Naive thymus-derived CD4-positive, alpha-beta T cell (primary cell): ENCODE measurements around the gene MRPS24. TPM values are rescaled to one million over a fixed set of nuclear protein-coding genes. Genes with fewer than 3 reads are reported as not detected.

ENCODE experiments used
- ATAC-seq: fragments of 150-1000 bp; cut with Tn5 transposase; 2 replicates; pipeline ENCODE4 v1.10.0; 2021; ENCODE audit warnings: mild to moderate bottlenecking, moderate library complexity
- CTCF ChIA-PET: fragments of 350-600 bp; sonication (Branson Sonifier 250); formaldehyde crosslinking; loops from one replicate; lab custom pipeline; 2021; ENCODE audit warnings: antibody characterized with exemption; lab: Charles Lee
- POLR2A ChIA-PET: fragments of 350-600 bp; sonication (Branson Sonifier 250); formaldehyde crosslinking; loops from one replicate; lab custom pipeline; 2021; ENCODE audit warnings: antibody characterized with exemption, inconsistent platforms; lab: Charles Lee
- DNase-seq, 9 donors: peaks; one replicate each; pipeline versions ENCODE4 v3.0.0 to v3.0.0-alpha.2; 2020 to 2022; ENCODE audit warnings: mixed read lengths in 1 of 9
- H3K27ac ChIP-seq: one replicate; pipeline ENCODE4 v1.7.0; 2013; ENCODE audit warnings: mild to moderate bottlenecking, low read depth, low read length, moderate library complexity
- H3K27me3 ChIP-seq, 2 donors: one replicate each; pipeline ENCODE4 v1.7.0; 2013; ENCODE audit warnings: low read length in 2 of 2, mild to moderate bottlenecking in 2 of 2, moderate library complexity in 2 of 2; ENCODE audit not compliant: control insufficient read depth in 2 of 2, insufficient read depth in 2 of 2
- H3K36me3 ChIP-seq, 3 experiments: 1 replicate in 2 of 3; 2 replicates in 1 of 3; pipeline ENCODE4 v1.7.0; 2013; ENCODE audit warnings: low read length in 3 of 3, mild to moderate bottlenecking in 3 of 3, moderate library complexity in 1 of 3; ENCODE audit not compliant: insufficient read depth in 3 of 3, control insufficient read depth in 2 of 3
- H3K4me1 ChIP-seq, 2 donors: one replicate each; pipeline ENCODE4 v1.7.0; 2013; ENCODE audit warnings: low read length in 2 of 2, mild to moderate bottlenecking in 2 of 2, moderate library complexity in 1 of 2; ENCODE audit not compliant: control insufficient read depth in 2 of 2, insufficient read depth in 2 of 2
- H3K4me3 ChIP-seq: 2 replicates; pipeline ENCODE4 v1.7.0; 2013; ENCODE audit warnings: mild to moderate bottlenecking, low read length
- H3K9me3 ChIP-seq, 3 experiments: 1 replicate in 2 of 3; 2 replicates in 1 of 3; pipeline ENCODE4 v1.7.0; 2013; ENCODE audit warnings: low read length in 3 of 3; ENCODE audit not compliant: control insufficient read depth in 2 of 3
- H3K27ac Mint-ChIP-seq, 9 donors: one replicate each; pipeline ENCODE4 v1.8.0; 2020 to 2022; ENCODE audit warnings: mixed read lengths in 9 of 9, mild to moderate bottlenecking in 8 of 9, moderate library complexity in 5 of 9, inconsistent platforms in 2 of 9
- H3K27me3 Mint-ChIP-seq, 5 donors: one replicate each; pipeline ENCODE4 v1.8.0; 2021 to 2022; ENCODE audit warnings: mixed read lengths in 5 of 5, mild to moderate bottlenecking in 1 of 5
- H3K36me3 Mint-ChIP-seq, 5 donors: one replicate each; pipeline ENCODE4 v1.8.0; 2020 to 2022; ENCODE audit warnings: mixed read lengths in 5 of 5, mild to moderate bottlenecking in 3 of 5, inconsistent platforms in 1 of 5
- H3K4me1 Mint-ChIP-seq, 7 donors: one replicate each; pipeline ENCODE4 v1.8.0; 2020 to 2022; ENCODE audit warnings: mixed read lengths in 7 of 7, mild to moderate bottlenecking in 3 of 7, inconsistent platforms in 1 of 7
- H3K4me3 Mint-ChIP-seq, 10 donors: one replicate each; pipeline ENCODE4 v1.8.0; 2020 to 2022; ENCODE audit warnings: mild to moderate bottlenecking in 10 of 10, mixed read lengths in 10 of 10, moderate library complexity in 6 of 10, inconsistent platforms in 2 of 10
- H3K9me3 Mint-ChIP-seq, 11 donors: one replicate each; pipeline ENCODE4 v1.8.0; 2020 to 2022; ENCODE audit warnings: mixed read lengths in 11 of 11, mild to moderate bottlenecking in 4 of 11, inconsistent platforms in 1 of 11, moderate library complexity in 1 of 11
- intact Hi-C, 2 donors: fragments of 100-400 bp; cut with micrococcal nuclease; formaldehyde crosslinking; loops; one replicate each; pipeline ENCODE4 v1.15.1; 2023
- polyA plus RNA-seq, 2 donors: library from polyadenylated mRNA; unstranded; fragments of 300-500 nt; fragmentation: Illumina TruSeq; gene quantifications; one replicate each; pipeline ENCODE4 v1.2.3, GENCODE V29; 2021
- total RNA-seq, 6 experiments: library from RNA in 5 of 6; stranded (reverse) in 5 of 6; gene quantifications; 1 replicate in 5 of 6; 2 replicates in 1 of 6; pipeline ENCODE4 v1.2.3 and lab custom pipeline; 2021 to 2026

Gene MRPS24
- total and polyA plus RNA-seq, 7 experiments from 2014 or later: 44.2 to 187 (median 62.7) TPM

GRCh38 chr7:43872406-43873110 is 3.2 kb upstream of the MRPS24 start:
- ATAC-seq: no peak
- POLR2A ChIA-PET: interaction anchor here (0.8 kb wide), 1 partner anchor 46 kb away, joined by 3 read pairs; no protein-coding TSS in a partner anchor
- H3K4me1 ChIP-seq: peaks cover 13 to 15% of the 10 kb centered on the region in 2 donors
- H3K27me3 Mint-ChIP-seq: no peaks in the 10 kb centered on the region
- H3K4me1 Mint-ChIP-seq: peaks cover 0 to 22% (median 22%) of the 10 kb centered on the region in 7 donors
- no peaks in the 10 kb centered on the region for H3K9me3 ChIP-seq
- H3K36me3 ChIP-seq: peaks cover 0 to 26% (median 3%) of the 10 kb centered on the region in 3 experiments
- CTCF ChIA-PET: no interaction called here
- no peak overlapping the region for H3K4me3 ChIP-seq
- no peak overlapping the region for H3K27ac ChIP-seq
- peaks cover 5 to 23% (median 17%) of the 10 kb centered on the region in 5 donors for H3K36me3 Mint-ChIP-seq
- DNase-seq: no peak
- peaks cover 0 to 2% (median 0%) of the 10 kb centered on the region in 11 donors for H3K9me3 Mint-ChIP-seq
- intact Hi-C loops: no loop called here
- no peaks in the 10 kb centered on the region for H3K27me3 ChIP-seq
- H3K27ac Mint-ChIP-seq: peak overlapping the region in 1 of 9 donors; percentile 46
- H3K4me3 Mint-ChIP-seq: no peak overlapping the region

- H3K36me3 Mint-ChIP-seq: peaks cover 5 to 28% (median 21%) of the 10 kb centered on the region in 5 donors
- POLR2A ChIA-PET: interaction anchor here (0.6 kb wide), 1 partner anchor 307 kb away, joined by 3 read pairs; no protein-coding TSS in a partner anchor
- Histone ChIP-seq H3K27me3 (no peaks in the 10 kb centered on the region), H3K4me1 (peaks cover 13 to 15% of the 10 kb centered on the region in 2 donors), H3K4me3 (no peak overlapping the region), H3K36me3 (peaks cover 0 to 22% (median 4%) of the 10 kb centered on the region in 3 experiments), H3K9me3 (no peaks in the 10 kb centered on the region), H3K27ac (no peak overlapping the region)
- H3K27me3 Mint-ChIP-seq: no peaks in the 10 kb centered on the region
- peaks cover 0 to 2% (median 0%) of the 10 kb centered on the region in 11 donors for H3K9me3 Mint-ChIP-seq
- CTCF ChIA-PET: no interaction called here
- ATAC-seq (no peak), DNase-seq (no peak)
- H3K27ac Mint-ChIP-seq: no peak overlapping the region
- H3K4me1 Mint-ChIP-seq: peaks cover 0 to 24% (median 22%) of the 10 kb centered on the region in 7 donors
- peak overlapping the region in 9 of 10 donors; percentile 14 to 88 (median 42) for H3K4me3 Mint-ChIP-seq
- intact Hi-C loops: no loop called here
Measured at GRCh38 chr7:43871064-43871463, 1.7 kb upstream of the MRPS24 start.

- no peaks in the 10 kb centered on the region for H3K9me3 ChIP-seq
- peaks cover 13 to 15% of the 10 kb centered on the region in 2 donors for H3K4me1 ChIP-seq
- peaks cover 0 to 2% (median 0%) of the 10 kb centered on the region in 11 donors for H3K9me3 Mint-ChIP-seq
- ChIA-PET POLR2A (interaction anchor here (0.9 kb wide), 1 partner anchor 54 kb away, joined by 3 read pairs; no protein-coding TSS in a partner anchor), CTCF (no interaction called here)
- H3K27me3 ChIP-seq: no peaks in the 10 kb centered on the region
- H3K4me3 ChIP-seq: no peak overlapping the region
- no peak for DNase-seq
- no peak for ATAC-seq
- intact Hi-C loops: no loop called here
- peaks cover 0 to 24% (median 22%) of the 10 kb centered on the region in 7 donors for H3K4me1 Mint-ChIP-seq
- peaks cover 4 to 20% (median 5%) of the 10 kb centered on the region in 3 experiments for H3K36me3 ChIP-seq
- peak overlapping the region in 3 of 9 donors; percentile 77 to 88 (median 86) for H3K27ac Mint-ChIP-seq
- peaks cover 10 to 28% (median 22%) of the 10 kb centered on the region in 5 donors for H3K36me3 Mint-ChIP-seq
- peak overlapping the region; percentile 78 for H3K27ac ChIP-seq
- no peaks in the 10 kb centered on the region for H3K27me3 Mint-ChIP-seq
- peak overlapping the region; percentile 35 to 97 (median 94) for H3K4me3 Mint-ChIP-seq
Measured at GRCh38 chr7:43870316-43870715, 999 bp upstream of the MRPS24 start.

- peaks cover 13 to 15% of the 10 kb centered on the region in 2 donors for H3K4me1 ChIP-seq
- no peaks in the 10 kb centered on the region for H3K27me3 ChIP-seq
- peak overlapping the region; percentile 78 for H3K27ac ChIP-seq
- Mint-ChIP-seq H3K27me3 (no peaks in the 10 kb centered on the region), H3K4me3 (peak overlapping the region; percentile 88 to 97 (median 95)), H3K36me3 (peaks cover 14 to 29% (median 22%) of the 10 kb centered on the region in 5 donors), H3K4me1 (peaks cover 0 to 24% (median 22%) of the 10 kb centered on the region in 7 donors), H3K27ac (peak overlapping the region; percentile 86 to 96 (median 90)), H3K9me3 (peaks cover 0 to 2% (median 0%) of the 10 kb centered on the region in 11 donors)
- intact Hi-C loops: loop anchor here (1.0 to 5.0 kb wide), 10 partner anchors 31 to 1897 kb away; partner anchors contain the start of genes UBE2D4 (in 2 of the 2), URGCP (in 2 of the 2), C7orf25 (in 1 of the 2) and COA1 (in 1 of the 2)
- ChIA-PET CTCF (interaction anchor here (0.9 kb wide), 1 partner anchor 57 kb away, joined by 3 read pairs; the partner anchor contains the start of gene UBE2D4), POLR2A (interaction anchor here (0.6 to 1.6 kb wide), 11 partner anchors 10 to 981 kb away, joined by 3 to 14 read pairs (median 3); partner anchors contain the start of genes MRPL32, NUDCD3 and UBE2D4)
- H3K4me3 ChIP-seq: peak overlapping the region; percentile 92
- peaks cover 4 to 18% (median 5%) of the 10 kb centered on the region in 3 experiments for H3K36me3 ChIP-seq
- DNase-seq: no peak
- peak; percentile 20 for ATAC-seq
- no peaks in the 10 kb centered on the region for H3K9me3 ChIP-seq
Measured at GRCh38 chr7:43869867-43870240, 537 bp upstream of the MRPS24 start.

- intact Hi-C loops: loop anchor here (1.0 to 5.0 kb wide), 10 partner anchors 29 to 1899 kb away; partner anchors contain the start of genes UBE2D4 (in 2 of the 2), URGCP (in 2 of the 2), C7orf25 (in 1 of the 2) and COA1 (in 1 of the 2)
- peak overlapping the region; percentile 88 to 97 (median 94) for H3K4me3 Mint-ChIP-seq
- CTCF ChIA-PET: no interaction called here
- H3K36me3 ChIP-seq: peaks cover 4 to 18% (median 5%) of the 10 kb centered on the region in 3 experiments
- peak overlapping the region; percentile 72 to 97 (median 86) for H3K27ac Mint-ChIP-seq
- H3K4me1 ChIP-seq: peaks cover 13 to 15% of the 10 kb centered on the region in 2 donors
- H3K27me3 ChIP-seq: no peaks in the 10 kb centered on the region
- no peaks in the 10 kb centered on the region for H3K27me3 Mint-ChIP-seq
- POLR2A ChIA-PET: interaction anchor here (0.5 to 1.6 kb wide), 9 partner anchors 8 to 705 kb away, joined by 3 to 14 read pairs (median 3); partner anchors contain the start of genes DDX56, NUDCD3 and UBE2D4
- peaks cover 0 to 24% (median 22%) of the 10 kb centered on the region in 7 donors for H3K4me1 Mint-ChIP-seq
- peak overlapping the region; percentile 92 for H3K4me3 ChIP-seq
- H3K9me3 Mint-ChIP-seq: peaks cover 0 to 2% (median 0%) of the 10 kb centered on the region in 11 donors
- peak overlapping the region; percentile 78 for H3K27ac ChIP-seq
- no peaks in the 10 kb centered on the region for H3K9me3 ChIP-seq
- H3K36me3 Mint-ChIP-seq: peaks cover 14 to 28% (median 20%) of the 10 kb centered on the region in 5 donors
- peak in 1 of 9 donors; percentile 7 for DNase-seq
- ATAC-seq: no peak
Measured at GRCh38 chr7:43868681-43869005, 674 bp downstream of the MRPS24 start.

- DNase-seq (no peak), ATAC-seq (no peak)
- peak overlapping the region; percentile 92 for H3K4me3 ChIP-seq
- CTCF ChIA-PET: no interaction called here
- peaks cover 13 to 15% of the 10 kb centered on the region in 2 donors for H3K4me1 ChIP-seq
- H3K27ac Mint-ChIP-seq: peak overlapping the region; percentile 72 to 97 (median 86)
- POLR2A ChIA-PET: interaction anchor here (0.6 to 1.6 kb wide), 6 partner anchors 9 to 667 kb away, joined by 3 to 14 read pairs (median 3); partner anchors contain the start of gene UBE2D4
- H3K36me3 Mint-ChIP-seq: peaks cover 14 to 26% (median 19%) of the 10 kb centered on the region in 5 donors
- peaks cover 0 to 3% (median 0%) of the 10 kb centered on the region in 5 donors for H3K27me3 Mint-ChIP-seq
- intact Hi-C loops: loop anchor here (5.0 kb wide), 3 partner anchors 214 to 1899 kb away; partner anchors contain the start of genes POLM (in 1 of the 2) and YKT6 (in 1 of the 2)
- H3K4me1 Mint-ChIP-seq: peaks cover 0 to 24% (median 22%) of the 10 kb centered on the region in 7 donors
- H3K36me3 ChIP-seq: peaks cover 4 to 18% (median 5%) of the 10 kb centered on the region in 3 experiments
- H3K4me3 Mint-ChIP-seq: peak overlapping the region; percentile 88 to 97 (median 94)
- peak overlapping the region; percentile 78 for H3K27ac ChIP-seq
- H3K9me3 ChIP-seq: no peaks in the 10 kb centered on the region
- no peaks in the 10 kb centered on the region for H3K27me3 ChIP-seq
- peaks cover 0 to 2% (median 0%) of the 10 kb centered on the region in 11 donors for H3K9me3 Mint-ChIP-seq
Measured at GRCh38 chr7:43868181-43868580, 1.1 kb downstream of the MRPS24 start.
